GM12865 (cell line): ENCODE results near the gene COPS2.

Source experiments
- DNase-seq: peaks from one replicate; pipeline ENCODE4 v3.0.0; 2010; ENCODE audit warnings: low read depth
- H3K4me3 ChIP-seq: 2 replicates; pipeline ENCODE4 v1.5.1; 2011; ENCODE audit warnings: mild to moderate bottlenecking, low read depth, low read length, control low read depth
- CTCF ChIP-seq: IDR thresholded peaks from 2 replicates; pipeline ENCODE4 v1.5.1; 2011; ENCODE audit warnings: low read length, control low read depth, low read depth, inconsistent platforms; ENCODE audit not compliant: insufficient read depth; ENCODE audit errors: missing control alignments

COPS2 gene

GRCh38 chr15:49110158-49110944, 45.0 kb downstream of the COPS2 start:
- no peak for TF ChIP-seq CTCF
- no peak overlapping the region for H3K4me3 ChIP-seq
- no peak for DNase-seq

DNA sequence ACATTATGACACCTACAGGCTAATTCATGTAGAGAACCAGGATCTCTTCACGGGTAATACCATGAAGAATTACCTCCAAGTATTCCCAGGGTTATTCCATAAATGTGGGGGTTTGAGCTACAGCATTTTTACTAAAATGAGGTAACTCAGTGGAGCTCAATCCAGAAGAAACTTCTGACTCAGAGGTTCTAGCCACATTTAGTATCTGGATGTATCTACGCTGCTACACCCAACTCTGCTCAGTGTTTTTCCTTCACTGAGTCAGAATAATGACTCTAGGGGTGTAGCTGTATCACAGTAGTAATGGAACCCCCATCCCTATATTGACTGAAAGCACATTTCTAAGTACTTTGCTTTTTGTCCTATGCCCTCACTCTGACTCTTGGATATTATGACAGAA, 52.4 kb downstream of the COPS2 start:
- no peak for TF ChIP-seq CTCF
- no peak overlapping the region for H3K4me3 ChIP-seq
- DNase-seq: no peak

- no peak for TF ChIP-seq CTCF
- no peak for DNase-seq
Measured at GRCh38 chr15:49101536-49101935, 53.9 kb downstream of the COPS2 start.

DNA sequence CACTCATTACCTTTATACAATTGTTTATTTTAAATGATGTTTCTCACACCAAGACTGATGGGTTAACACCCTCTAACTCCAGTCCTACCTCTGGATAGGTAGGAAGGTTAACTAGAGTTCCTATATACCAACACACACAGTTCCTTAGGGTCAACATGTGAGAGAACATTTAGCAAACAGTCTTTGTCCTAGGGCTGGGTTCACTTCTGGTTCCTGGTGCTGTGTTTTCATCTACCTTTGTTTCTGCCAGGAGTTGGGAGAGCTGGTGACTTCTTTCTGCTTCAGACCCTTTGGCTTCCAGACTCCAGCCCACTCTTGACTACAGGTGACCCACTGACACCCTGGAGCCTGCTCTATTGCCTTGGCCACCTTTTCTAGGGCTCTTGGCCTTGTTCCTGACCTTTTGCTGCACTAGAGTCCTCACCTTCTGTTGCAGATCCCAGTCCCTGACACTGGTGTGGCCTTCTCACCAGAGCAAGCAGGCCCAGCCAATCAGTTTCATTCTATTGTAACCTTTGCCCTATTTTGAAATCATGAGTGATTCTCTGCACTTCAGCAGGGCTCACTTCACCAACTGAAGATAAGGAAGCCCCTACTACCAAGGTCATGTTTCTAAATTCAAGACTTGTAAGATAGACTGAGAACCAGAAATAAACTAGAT, 59.2 kb downstream of the COPS2 start:
- no peak for TF ChIP-seq CTCF
- no peak for DNase-seq
- no peak overlapping the region for H3K4me3 ChIP-seq

More at GRCh38 chr15:49101536-49101935, 53.9 kb downstream of the COPS2 start:
- H3K4me3 ChIP-seq: no peak overlapping the region

GRCh38 chr15:49094923-49095322, 60.5 kb downstream of the COPS2 start:
- DNase-seq: no peak
- TF ChIP-seq CTCF: no peak
- H3K4me3 ChIP-seq: no peak overlapping the region

GRCh38 chr15:49093252-49094105, 61.9 kb downstream of the COPS2 start:
- no peak for TF ChIP-seq CTCF
- no peak for DNase-seq
- no peak overlapping the region for H3K4me3 ChIP-seq
